ENCODE results near the gene CACNA1D.

CACNA1D gene

GRCh38 chr3:53589806-53590205 lies 95.4 kb downstream of the CACNA1D start:
- H3K4me3 ChIP-seq (ENCODE audit: low read depth, low read length), result no peak overlapping the region
- H3K4me1 ChIP-seq (ENCODE audit: control insufficient read depth, insufficient read depth, low read length, unreplicated experiment), result no peaks in the 10 kb centered on the region
- no peaks in the 10 kb centered on the region for H3K36me3 ChIP-seq (ENCODE audit: insufficient read depth, low read length)
- no peaks in the 10 kb centered on the region for H3K79me2 ChIP-seq (ENCODE audit: control insufficient read depth, insufficient read depth, low read length, unreplicated experiment)
- no peak overlapping the region for H3K27ac ChIP-seq (ENCODE audit: low read depth, low read length)
- H2AFZ ChIP-seq (ENCODE audit: low read length, unreplicated experiment), result no peak overlapping the region
- H3K27me3 ChIP-seq (ENCODE audit: insufficient read depth, low read length), result no peaks in the 10 kb centered on the region

GRCh38 chr3:53590606-53591005 lies 96.2 kb downstream of the CACNA1D start:
- Histone ChIP-seq H2AFZ (ENCODE audit: low read length, unreplicated experiment) (no peak overlapping the region), H3K36me3 (ENCODE audit: insufficient read depth, low read length) (no peaks in the 10 kb centered on the region), H3K4me1 (ENCODE audit: control insufficient read depth, insufficient read depth, low read length, unreplicated experiment) (no peaks in the 10 kb centered on the region), H3K27ac (ENCODE audit: low read depth, low read length) (no peak overlapping the region), H3K27me3 (ENCODE audit: insufficient read depth, low read length) (no peaks in the 10 kb centered on the region), H3K79me2 (ENCODE audit: control insufficient read depth, insufficient read depth, low read length, unreplicated experiment) (no peaks in the 10 kb centered on the region), H3K4me3 (ENCODE audit: low read depth, low read length) (no peak overlapping the region)

- H3K36me3 ChIP-seq (ENCODE audit: insufficient read depth, low read length), result no peaks in the 10 kb centered on the region
- H3K79me2 ChIP-seq (ENCODE audit: control insufficient read depth, insufficient read depth, low read length, unreplicated experiment), result no peaks in the 10 kb centered on the region
- no peak overlapping the region for H3K27ac ChIP-seq (ENCODE audit: low read depth, low read length)
- no peaks in the 10 kb centered on the region for H3K4me1 ChIP-seq (ENCODE audit: control insufficient read depth, insufficient read depth, low read length, unreplicated experiment)
- no peak overlapping the region for H3K4me3 ChIP-seq (ENCODE audit: low read depth, low read length)
- H2AFZ ChIP-seq (ENCODE audit: low read length, unreplicated experiment), result no peak overlapping the region
- no peaks in the 10 kb centered on the region for H3K27me3 ChIP-seq (ENCODE audit: insufficient read depth, low read length)
Observed at GRCh38 chr3:53591646-53592045, 97.2 kb downstream of the CACNA1D start.

- Histone ChIP-seq H2AFZ (ENCODE audit: low read length, unreplicated experiment) (no peak overlapping the region), H3K4me3 (ENCODE audit: low read depth, low read length) (no peak overlapping the region), H3K27me3 (ENCODE audit: insufficient read depth, low read length) (no peaks in the 10 kb centered on the region)
Observed at GRCh38 chr3:53592862-53593261, 98.5 kb downstream of the CACNA1D start.

GRCh38 chr3:53593611-53594010 lies 99.2 kb downstream of the CACNA1D start:
- Histone ChIP-seq H3K27ac (ENCODE audit: low read depth, low read length) (no peak overlapping the region), H3K36me3 (ENCODE audit: insufficient read depth, low read length) (no peaks in the 10 kb centered on the region), H3K4me1 (ENCODE audit: control insufficient read depth, insufficient read depth, low read length, unreplicated experiment) (no peaks in the 10 kb centered on the region), H3K4me3 (ENCODE audit: low read depth, low read length) (no peak overlapping the region), H3K27me3 (ENCODE audit: insufficient read depth, low read length) (no peaks in the 10 kb centered on the region), H3K79me2 (ENCODE audit: control insufficient read depth, insufficient read depth, low read length, unreplicated experiment) (no peaks in the 10 kb centered on the region), H2AFZ (ENCODE audit: low read length, unreplicated experiment) (no peak overlapping the region)

More at GRCh38 chr3:53592862-53593261, 98.5 kb downstream of the CACNA1D start:
- Histone ChIP-seq H3K79me2 (ENCODE audit: control insufficient read depth, insufficient read depth, low read length, unreplicated experiment) (no peaks in the 10 kb centered on the region), H3K36me3 (ENCODE audit: insufficient read depth, low read length) (no peaks in the 10 kb centered on the region), H3K4me1 (ENCODE audit: control insufficient read depth, insufficient read depth, low read length, unreplicated experiment) (no peaks in the 10 kb centered on the region), H3K27ac (ENCODE audit: low read depth, low read length) (no peak overlapping the region)

GRCh38 chr3:53594276-53594675 lies 99.9 kb downstream of the CACNA1D start:
- H3K36me3 ChIP-seq (ENCODE audit: insufficient read depth, low read length), result no peaks in the 10 kb centered on the region
- H3K4me3 ChIP-seq (ENCODE audit: low read depth, low read length), result no peak overlapping the region
- no peaks in the 10 kb centered on the region for H3K27me3 ChIP-seq (ENCODE audit: insufficient read depth, low read length)
- no peaks in the 10 kb centered on the region for H3K79me2 ChIP-seq (ENCODE audit: control insufficient read depth, insufficient read depth, low read length, unreplicated experiment)
- H3K27ac ChIP-seq (ENCODE audit: low read depth, low read length), result no peak overlapping the region
- H3K4me1 ChIP-seq (ENCODE audit: control insufficient read depth, insufficient read depth, low read length, unreplicated experiment), result no peaks in the 10 kb centered on the region
- H2AFZ ChIP-seq (ENCODE audit: low read length, unreplicated experiment), result no peak overlapping the region

GRCh38 chr3:53595660-53596059 lies 101.2 kb downstream of the CACNA1D start:
- no peaks in the 10 kb centered on the region for H3K27me3 ChIP-seq (ENCODE audit: insufficient read depth, low read length)
- H3K36me3 ChIP-seq (ENCODE audit: insufficient read depth, low read length), result no peaks in the 10 kb centered on the region
- no peak overlapping the region for H2AFZ ChIP-seq (ENCODE audit: low read length, unreplicated experiment)
- H3K4me1 ChIP-seq (ENCODE audit: control insufficient read depth, insufficient read depth, low read length, unreplicated experiment), result no peaks in the 10 kb centered on the region
- no peak overlapping the region for H3K4me3 ChIP-seq (ENCODE audit: low read depth, low read length)
- H3K27ac ChIP-seq (ENCODE audit: low read depth, low read length), result no peak overlapping the region
- no peaks in the 10 kb centered on the region for H3K79me2 ChIP-seq (ENCODE audit: control insufficient read depth, insufficient read depth, low read length, unreplicated experiment)

- H3K27me3 ChIP-seq (ENCODE audit: insufficient read depth, low read length), result no peaks in the 10 kb centered on the region
- no peak overlapping the region for H3K4me3 ChIP-seq (ENCODE audit: low read depth, low read length)
- no peak overlapping the region for H2AFZ ChIP-seq (ENCODE audit: low read length, unreplicated experiment)
- H3K36me3 ChIP-seq (ENCODE audit: insufficient read depth, low read length), result no peaks in the 10 kb centered on the region
- no peaks in the 10 kb centered on the region for H3K79me2 ChIP-seq (ENCODE audit: control insufficient read depth, insufficient read depth, low read length, unreplicated experiment)
- no peak overlapping the region for H3K27ac ChIP-seq (ENCODE audit: low read depth, low read length)
- no peaks in the 10 kb centered on the region for H3K4me1 ChIP-seq (ENCODE audit: control insufficient read depth, insufficient read depth, low read length, unreplicated experiment)
Observed at GRCh38 chr3:53597136-53597915, 102.9 kb downstream of the CACNA1D start.

GRCh38 chr3:53599771-53600170 lies 105.4 kb downstream of the CACNA1D start:
- no peaks in the 10 kb centered on the region for H3K36me3 ChIP-seq (ENCODE audit: insufficient read depth, low read length)
- H3K27ac ChIP-seq (ENCODE audit: low read depth, low read length), result no peak overlapping the region
- no peaks in the 10 kb centered on the region for H3K79me2 ChIP-seq (ENCODE audit: control insufficient read depth, insufficient read depth, low read length, unreplicated experiment)
- H3K4me3 ChIP-seq (ENCODE audit: low read depth, low read length), result no peak overlapping the region
- no peaks in the 10 kb centered on the region for H3K4me1 ChIP-seq (ENCODE audit: control insufficient read depth, insufficient read depth, low read length, unreplicated experiment)
- H2AFZ ChIP-seq (ENCODE audit: low read length, unreplicated experiment), result no peak overlapping the region
- H3K27me3 ChIP-seq (ENCODE audit: insufficient read depth, low read length), result no peaks in the 10 kb centered on the region

- H3K36me3 ChIP-seq (ENCODE audit: insufficient read depth, low read length), result no peaks in the 10 kb centered on the region
- no peaks in the 10 kb centered on the region for H3K27me3 ChIP-seq (ENCODE audit: insufficient read depth, low read length)
- no peak overlapping the region for H3K4me3 ChIP-seq (ENCODE audit: low read depth, low read length)
- no peaks in the 10 kb centered on the region for H3K79me2 ChIP-seq (ENCODE audit: control insufficient read depth, insufficient read depth, low read length, unreplicated experiment)
- no peak overlapping the region for H3K27ac ChIP-seq (ENCODE audit: low read depth, low read length)
- no peaks in the 10 kb centered on the region for H3K4me1 ChIP-seq (ENCODE audit: control insufficient read depth, insufficient read depth, low read length, unreplicated experiment)
- H2AFZ ChIP-seq (ENCODE audit: low read length, unreplicated experiment), result no peak overlapping the region
Observed at GRCh38 chr3:53602866-53603265, 108.5 kb downstream of the CACNA1D start.

GRCh38 chr3:53604232-53604631 lies 109.8 kb downstream of the CACNA1D start:
- Histone ChIP-seq H3K27me3 (ENCODE audit: insufficient read depth, low read length) (no peaks in the 10 kb centered on the region), H3K79me2 (ENCODE audit: control insufficient read depth, insufficient read depth, low read length, unreplicated experiment) (no peaks in the 10 kb centered on the region), H3K36me3 (ENCODE audit: insufficient read depth, low read length) (no peaks in the 10 kb centered on the region), H3K4me1 (ENCODE audit: control insufficient read depth, insufficient read depth, low read length, unreplicated experiment) (no peaks in the 10 kb centered on the region), H3K4me3 (ENCODE audit: low read depth, low read length) (no peak overlapping the region), H3K27ac (ENCODE audit: low read depth, low read length) (no peak overlapping the region), H2AFZ (ENCODE audit: low read length, unreplicated experiment) (no peak overlapping the region)

Measured in ACC112 (cell line).